AG09319 (cell line): Measurements from ENCODE around the gene CXCR6.

Experiments
- DNase-seq: peaks from one replicate; pipeline ENCODE4 v3.0.0-alpha.2; 2010; ENCODE audit warnings: low read depth; ENCODE audit errors: extremely low read depth
- TF ChIP-seq, protein P1 (sequence below): IDR thresholded peaks from 2 replicates; pipeline ENCODE4 v1.5.1; 2011; ENCODE audit warnings: low read depth, mild to moderate bottlenecking, inconsistent platforms, low read length, moderate library complexity

CXCR6 gene

DNA sequence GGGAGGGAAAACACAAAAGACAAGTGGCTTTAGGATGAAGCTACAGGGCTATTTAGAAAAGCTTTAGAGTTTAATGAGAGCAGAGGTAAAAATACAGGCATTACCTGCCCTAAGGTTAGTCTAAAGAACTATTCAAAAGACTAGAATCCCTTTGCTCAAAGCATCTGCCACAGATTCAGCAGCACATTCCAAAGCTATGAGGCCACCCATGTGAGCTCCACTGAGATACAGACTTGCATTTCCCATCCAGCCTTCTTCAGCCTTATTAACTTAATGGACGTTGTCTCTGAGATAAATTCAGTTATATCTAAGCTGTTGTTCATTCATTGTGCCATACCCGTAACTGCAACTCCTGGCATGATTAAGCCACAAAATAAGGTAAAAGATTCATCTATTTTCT, 25.4 kb downstream of the CXCR6 start:
- no peak for DNase-seq
- TF ChIP-seq, protein P1, sequence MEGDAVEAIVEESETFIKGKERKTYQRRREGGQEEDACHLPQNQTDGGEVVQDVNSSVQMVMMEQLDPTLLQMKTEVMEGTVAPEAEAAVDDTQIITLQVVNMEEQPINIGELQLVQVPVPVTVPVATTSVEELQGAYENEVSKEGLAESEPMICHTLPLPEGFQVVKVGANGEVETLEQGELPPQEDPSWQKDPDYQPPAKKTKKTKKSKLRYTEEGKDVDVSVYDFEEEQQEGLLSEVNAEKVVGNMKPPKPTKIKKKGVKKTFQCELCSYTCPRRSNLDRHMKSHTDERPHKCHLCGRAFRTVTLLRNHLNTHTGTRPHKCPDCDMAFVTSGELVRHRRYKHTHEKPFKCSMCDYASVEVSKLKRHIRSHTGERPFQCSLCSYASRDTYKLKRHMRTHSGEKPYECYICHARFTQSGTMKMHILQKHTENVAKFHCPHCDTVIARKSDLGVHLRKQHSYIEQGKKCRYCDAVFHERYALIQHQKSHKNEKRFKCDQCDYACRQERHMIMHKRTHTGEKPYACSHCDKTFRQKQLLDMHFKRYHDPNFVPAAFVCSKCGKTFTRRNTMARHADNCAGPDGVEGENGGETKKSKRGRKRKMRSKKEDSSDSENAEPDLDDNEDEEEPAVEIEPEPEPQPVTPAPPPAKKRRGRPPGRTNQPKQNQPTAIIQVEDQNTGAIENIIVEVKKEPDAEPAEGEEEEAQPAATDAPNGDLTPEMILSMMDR: no peak

DNA sequence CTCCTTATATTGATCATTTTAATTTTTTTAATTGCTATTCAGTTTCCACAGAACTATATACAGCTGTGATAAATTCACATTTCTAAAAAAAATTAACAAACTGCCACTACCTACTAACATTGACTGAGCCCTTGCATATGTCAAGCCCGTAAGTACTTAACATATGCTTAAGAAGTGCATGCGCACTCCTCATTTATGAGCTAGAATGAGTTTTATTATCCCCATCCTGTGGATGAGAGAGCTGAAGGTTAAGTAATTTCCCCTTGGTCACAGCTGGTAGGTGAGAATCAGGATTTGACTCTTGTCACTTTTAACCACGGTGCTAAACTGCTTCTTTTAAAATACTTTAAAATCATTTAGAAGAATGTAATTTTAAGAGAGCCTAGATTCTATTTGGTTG, 25.9 kb downstream of the CXCR6 start:
- TF ChIP-seq, protein P1: no peak
- DNase-seq: no peak

DNA sequence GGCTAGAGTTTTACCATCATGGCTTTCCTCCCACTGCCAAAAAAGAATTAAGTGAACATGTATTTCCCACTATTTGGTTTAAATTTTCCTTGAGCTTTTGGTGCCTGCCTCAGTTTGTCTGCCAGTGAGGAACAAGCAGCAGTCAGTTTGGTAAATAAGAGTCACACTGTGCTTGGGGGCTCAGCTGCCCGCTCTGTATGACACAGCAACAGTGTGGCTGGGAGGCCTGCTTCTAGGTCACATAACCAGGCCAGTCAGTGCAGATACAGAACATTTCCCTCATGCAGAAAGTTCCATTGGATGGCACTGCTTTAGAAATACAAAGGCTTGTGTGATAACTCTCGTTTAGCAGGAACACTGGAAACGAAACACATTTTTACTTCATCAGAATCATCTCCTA, 26.7 kb downstream of the CXCR6 start:
- TF ChIP-seq, protein P1: no peak
- DNase-seq: no peak

DNA sequence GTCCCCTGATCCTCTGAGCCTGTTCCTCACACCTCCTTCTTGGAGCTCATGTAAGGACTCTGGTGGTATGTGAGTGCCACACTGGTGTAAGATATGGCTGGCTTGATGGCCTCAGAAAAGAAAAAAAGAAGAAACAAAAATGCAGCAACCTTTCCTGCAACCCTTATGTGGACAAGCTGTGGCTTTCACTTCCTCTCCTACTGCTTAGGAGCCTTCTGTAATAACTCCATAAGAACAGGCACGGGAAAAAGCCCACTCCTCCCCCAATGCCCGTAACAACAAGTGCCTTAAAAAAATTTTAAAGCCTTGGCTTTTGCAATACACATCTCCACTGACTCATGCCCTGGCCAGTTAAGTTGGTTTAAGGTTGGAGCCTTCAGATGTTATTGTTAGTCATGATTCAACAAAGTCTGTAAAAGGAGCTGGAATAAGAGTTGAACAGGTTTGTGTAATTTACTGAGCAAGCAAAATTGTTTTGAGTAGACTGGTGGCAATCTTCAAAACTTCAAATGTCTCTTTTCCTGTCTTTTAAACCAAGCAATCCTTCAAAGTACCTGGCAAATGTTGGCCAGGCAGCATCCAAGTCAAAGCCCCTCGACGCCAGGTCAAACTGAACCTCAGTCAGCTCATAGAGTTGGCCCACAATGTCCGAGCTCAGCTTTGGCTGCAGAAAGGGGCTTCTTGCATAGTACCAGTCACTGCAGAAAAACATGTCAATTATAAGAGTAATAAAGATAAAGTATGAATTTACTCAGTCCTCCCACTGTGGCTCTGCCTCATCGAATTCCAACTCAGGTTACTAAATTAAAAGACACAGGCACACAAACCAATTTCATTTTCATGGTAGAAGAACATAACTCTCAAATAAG, 29.5 kb downstream of the CXCR6 start:
- peak; percentile 71 for DNase-seq
- TF ChIP-seq, protein P1: no peak

DNA sequence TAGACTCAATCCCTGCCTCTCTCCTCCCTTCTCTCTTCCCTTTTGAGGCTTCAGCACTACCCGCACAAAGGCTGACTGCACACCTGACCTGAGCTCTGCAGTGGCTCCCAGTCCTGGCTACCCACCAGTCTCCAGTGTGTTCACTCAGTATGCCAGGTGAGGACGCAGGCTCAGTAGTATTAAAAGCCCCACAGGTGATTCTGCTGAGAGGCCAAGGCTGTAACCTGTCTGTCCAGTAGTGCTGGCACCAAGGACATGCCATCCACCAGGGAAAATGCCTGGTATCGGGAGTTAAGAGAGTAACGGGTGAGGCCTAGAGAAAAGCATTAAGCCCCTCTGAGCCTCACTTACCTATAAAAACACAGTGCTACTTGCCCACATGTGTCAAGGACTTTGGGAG, 31.4 kb downstream of the CXCR6 start:
- no peak for DNase-seq
- TF ChIP-seq, protein P1: no peak

DNA sequence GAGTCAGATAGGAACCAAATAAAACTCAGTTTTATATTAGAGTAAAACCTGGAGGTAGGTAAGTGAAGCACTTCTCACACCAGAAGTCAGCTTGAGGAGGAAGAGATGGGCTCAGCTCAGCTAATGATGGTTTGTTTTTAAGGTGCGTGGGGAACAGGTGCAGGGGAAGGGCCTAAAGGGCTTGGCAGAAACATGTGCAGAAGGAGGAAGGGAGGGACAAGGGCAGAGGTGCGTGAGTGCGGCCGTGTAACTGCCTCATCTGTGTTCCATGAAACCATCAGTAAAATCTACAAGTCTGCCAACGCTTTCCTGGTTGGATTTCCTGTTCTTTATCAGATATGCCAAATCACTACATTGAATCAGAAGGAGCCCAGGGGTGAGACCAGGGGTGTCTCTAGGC, 32.4 kb downstream of the CXCR6 start:
- no peak for DNase-seq
- TF ChIP-seq, protein P1: no peak

DNA sequence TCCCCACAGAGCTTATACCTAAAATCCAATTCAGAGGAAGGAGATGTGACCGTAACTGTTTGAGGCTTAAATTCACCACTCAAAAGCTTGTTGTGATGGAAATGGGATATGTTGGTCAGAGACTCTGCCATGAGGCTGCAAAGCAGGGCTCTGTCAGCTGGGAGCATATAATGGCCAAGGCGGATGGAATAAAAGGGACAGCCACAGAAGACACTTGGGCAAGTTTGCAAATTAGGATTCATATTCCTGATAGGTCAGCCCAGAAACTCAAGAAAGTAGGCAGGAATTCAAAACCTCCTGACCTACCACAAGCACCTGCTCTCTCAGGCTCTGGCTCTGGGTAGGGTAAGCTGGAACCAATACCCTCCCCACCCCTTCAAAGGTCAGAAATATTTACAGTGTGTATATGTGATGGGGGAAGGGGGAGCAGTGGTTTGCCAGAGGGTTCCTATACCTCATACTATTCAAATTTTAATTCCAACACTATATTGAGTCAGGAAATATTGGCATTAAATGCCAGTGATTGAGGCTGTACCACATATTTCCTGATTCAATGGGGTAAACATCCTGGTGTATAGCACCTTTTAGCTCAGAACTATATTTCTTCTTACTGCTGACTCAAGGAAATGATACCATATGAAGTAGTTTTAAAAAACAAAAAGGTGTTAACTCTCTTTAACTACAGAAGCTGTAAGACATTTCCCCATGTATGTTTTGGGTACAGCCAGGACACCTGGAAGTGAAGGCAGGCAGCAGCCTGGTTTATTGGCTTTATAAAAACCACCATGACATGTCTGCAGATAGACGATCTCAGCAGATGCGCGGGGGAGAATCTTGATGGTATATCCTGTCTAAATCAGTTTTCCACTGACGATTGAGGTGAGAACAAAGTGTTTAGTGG, 33.2 kb downstream of the CXCR6 start:
- no peak for DNase-seq
- TF ChIP-seq, protein P1: no peak
